HG03521 (cell line): ENCODE measurements around the gene TDRD1.

Experiments
- ATAC-seq: cut with Tn5 transposase; IDR thresholded peaks from one replicate; pipeline ENCODE4 v1.9.1; 2021; ENCODE audit warnings: mild to moderate bottlenecking, moderate library complexity; ENCODE audit not compliant: unreplicated experiment

Gene TDRD1

DNA sequence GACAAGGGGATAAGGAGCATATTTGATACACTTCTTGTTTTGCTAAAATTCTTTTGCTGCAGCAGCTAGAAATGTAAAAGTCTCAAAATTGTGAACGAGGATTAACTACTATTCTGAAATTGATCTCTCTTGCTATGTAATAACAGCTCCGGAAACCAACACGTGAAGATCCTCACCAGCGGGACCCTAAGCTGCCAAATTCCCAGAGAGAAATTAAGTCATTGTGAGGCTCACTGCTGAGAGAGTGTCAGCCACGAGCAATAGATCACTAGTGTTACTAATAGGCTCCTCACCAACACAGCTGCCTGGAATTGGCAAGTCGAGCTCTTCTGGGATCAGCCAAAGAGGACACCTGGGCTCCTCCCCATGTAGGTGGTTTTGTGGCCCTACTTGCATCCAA lies 54.3 kb downstream of the TDRD1 start:
- no peak for ATAC-seq

- no peak for ATAC-seq
Measured at GRCh38 chr10:114234132-114234531, 55.0 kb downstream of the TDRD1 start.

DNA sequence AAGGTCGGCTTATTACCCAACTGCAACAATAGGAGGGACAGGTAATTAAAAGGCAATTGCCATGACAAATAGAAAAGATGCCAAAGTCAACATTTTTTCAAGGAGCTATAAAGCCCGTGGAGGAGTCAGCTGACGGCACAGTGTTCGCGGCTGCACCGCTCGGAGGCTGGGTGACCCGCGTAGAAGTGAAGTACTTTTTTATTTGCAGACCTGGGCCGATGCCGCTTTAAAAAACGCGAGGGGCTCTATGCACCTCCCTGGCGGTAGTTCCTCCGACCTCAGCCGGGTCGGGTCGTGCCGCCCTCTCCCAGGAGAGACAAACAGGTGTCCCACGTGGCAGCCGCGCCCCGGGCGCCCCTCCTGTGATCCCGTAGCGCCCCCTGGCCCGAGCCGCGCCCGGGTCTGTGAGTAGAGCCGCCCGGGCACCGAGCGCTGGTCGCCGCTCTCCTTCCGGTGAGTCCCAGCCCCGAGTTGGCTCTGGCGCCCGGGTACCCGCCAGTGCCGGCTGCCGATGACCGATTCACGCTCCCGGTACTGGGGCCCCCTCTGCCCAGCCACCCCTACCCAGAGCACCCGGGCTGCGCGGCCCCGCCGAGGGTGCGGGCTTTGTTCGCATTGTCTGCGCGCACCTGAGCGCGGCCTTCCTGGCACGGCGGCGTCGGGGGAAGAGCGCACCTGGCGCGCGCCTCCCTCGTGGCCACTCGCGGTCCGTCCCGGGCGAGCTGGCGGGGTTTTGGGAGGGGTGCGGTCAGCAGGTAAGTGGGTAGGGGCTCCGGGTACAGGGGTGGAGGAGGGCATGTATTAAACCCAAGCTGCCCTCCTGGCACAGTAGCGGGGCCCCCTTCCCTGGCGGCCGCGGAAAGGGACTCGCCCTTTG lies 60.2 kb downstream of the TDRD1 start, which contains the start of gene VWA2:
Gene VWA2 (plus strand): TSS at position 138 of the 877 bp plus-strand sequence. CDS start 9,460 bp downstream, outside the sequence.
- ATAC-seq, result peak; percentile 42

- no peak for ATAC-seq
Measured at GRCh38 chr10:114239994-114240345, 60.8 kb downstream of the TDRD1 start.

DNA sequence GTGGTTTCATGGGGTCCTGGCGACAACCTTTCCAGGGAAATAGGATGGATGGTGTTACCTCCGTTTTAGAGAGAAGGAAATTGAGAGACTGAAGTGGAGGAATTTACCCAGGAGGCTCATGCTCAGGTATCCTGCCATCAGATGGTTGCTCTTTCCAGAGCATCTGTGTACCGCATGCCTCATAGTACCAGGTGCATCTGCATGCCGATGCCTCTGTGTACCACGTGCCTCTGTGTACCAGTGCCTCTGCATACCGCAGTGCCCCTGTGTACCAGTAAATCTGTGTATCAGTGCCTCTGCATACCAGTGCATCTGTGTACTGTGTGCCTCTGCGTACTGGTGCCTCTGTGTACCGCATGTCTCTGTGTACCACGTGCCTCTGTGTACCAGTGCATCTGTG lies 63.1 kb downstream of the TDRD1 start:
- ATAC-seq, result no peak

GRCh38 chr10:114243661-114244060 lies 64.5 kb downstream of the TDRD1 start:
- no peak for ATAC-seq

DNA sequence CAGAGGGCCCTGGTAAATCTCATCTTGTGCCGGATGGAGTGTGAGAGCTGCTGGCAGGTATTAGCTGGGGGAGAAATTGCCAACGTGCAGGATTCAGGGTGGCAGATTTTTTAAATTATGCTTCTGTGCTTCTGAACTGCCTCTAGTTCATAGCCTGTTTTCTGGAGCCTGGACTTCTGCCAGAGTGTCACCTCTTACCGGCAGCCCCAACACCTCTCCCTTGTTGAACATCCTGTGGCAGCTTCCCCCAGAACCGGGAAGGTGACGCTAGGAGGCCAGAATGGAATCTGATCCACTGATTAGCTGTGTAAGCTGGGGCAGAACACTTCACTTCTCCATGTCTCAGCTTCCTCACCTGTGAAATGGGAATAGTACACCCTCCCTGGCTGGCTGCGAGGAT lies 65.0 kb downstream of the TDRD1 start:
- no peak for ATAC-seq

GRCh38 chr10:114245121-114245791 lies 66.1 kb downstream of the TDRD1 start:
- no peak for ATAC-seq

DNA sequence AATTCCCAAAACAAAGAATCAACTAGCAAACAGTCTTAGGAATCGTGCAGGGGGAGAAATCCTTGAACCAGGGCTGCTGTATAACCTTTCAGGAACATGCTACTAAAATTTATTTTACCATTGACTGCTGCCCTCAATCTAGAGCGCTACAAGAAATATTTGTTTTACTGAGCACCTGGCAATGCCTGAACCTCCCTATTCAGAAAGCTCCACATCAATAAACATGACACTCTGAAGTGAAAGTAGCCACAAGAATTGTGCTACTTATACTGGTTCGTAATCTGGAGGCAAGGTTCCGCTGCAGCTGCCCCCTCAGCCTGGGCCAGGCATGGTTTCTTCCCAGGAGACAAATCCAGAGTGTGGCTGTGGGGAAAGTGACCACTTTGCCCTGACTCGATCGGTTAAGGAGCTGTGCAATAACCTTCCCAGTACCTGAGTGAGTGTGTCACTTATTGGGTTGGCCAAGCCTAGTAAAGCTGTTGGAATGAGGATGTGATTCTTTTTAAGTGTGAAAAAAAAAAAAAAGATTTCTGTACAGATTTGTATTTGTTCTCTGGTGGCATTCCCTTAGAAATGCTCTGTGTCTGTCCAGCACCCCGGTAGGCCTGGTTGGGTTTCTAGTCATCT lies 67.6 kb downstream of the TDRD1 start:
- ATAC-seq, result no peak

- no peak for ATAC-seq
Measured at GRCh38 chr10:114250236-114250635, 71.1 kb downstream of the TDRD1 start.

DNA sequence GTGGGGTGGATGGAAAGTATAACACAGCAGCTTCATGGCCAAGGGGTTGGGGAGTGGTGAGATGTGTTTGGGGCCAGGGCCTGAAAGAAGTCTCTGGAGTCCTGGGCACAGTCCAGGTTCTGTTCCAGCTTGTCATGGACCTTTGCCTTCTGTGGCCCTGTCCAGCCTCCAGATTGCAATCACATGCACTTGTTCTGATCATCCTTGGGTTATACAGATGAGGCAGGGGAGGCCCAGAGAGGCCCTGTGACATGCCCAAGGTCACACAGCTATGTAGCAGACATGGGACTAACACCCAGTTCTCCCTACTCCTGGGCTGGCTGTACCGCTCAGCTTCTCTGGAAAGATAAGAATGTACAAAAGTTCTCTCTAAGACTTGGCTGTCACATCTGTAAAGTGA lies 71.6 kb downstream of the TDRD1 start:
- ATAC-seq, result no peak

DNA sequence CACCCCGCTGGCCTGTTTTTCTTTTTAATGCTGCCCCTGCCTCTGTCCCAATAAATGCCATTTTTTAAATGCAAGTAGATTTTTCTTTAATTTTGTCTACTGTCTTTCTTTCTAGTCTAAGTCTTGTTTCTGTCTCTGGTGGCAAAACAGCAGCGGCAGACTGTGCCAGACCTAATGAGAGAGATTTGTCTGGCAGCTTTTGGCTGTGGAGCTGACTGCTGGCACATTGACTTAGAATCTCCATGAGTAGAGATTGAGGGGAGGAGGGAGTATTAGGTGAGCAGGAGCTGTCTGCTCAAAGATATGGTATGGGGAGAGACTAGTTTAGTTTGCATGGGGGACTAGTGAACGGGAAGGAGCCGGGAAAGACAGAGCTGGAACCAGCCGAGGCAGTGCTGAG lies 72.9 kb downstream of the TDRD1 start:
- ATAC-seq, result no peak

DNA sequence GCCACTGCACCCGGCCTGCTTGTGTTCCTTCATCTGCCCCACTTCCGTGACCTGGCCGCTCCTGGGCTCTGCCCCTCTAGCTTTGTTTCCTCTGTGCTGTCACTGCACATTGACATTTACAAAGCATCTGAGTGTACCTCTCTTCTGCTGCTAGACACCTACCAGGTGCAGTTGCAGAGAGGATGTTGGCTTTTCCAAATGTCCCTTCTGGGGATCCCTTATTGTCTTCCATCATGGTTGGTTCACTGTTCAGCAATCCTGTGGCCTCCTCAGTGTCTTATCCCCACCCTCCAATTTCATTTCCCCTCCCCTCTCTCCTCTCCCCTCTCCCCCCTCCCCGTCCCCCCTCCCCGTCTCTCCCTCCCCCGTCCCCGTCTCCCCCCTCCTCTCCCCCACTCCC lies 73.7 kb downstream of the TDRD1 start:
- no peak for ATAC-seq

- no peak for ATAC-seq
Measured at GRCh38 chr10:114255227-114255626, 76.1 kb downstream of the TDRD1 start.

GRCh38 chr10:114256008-114256765 lies 77.0 kb downstream of the TDRD1 start:
- no peak for ATAC-seq

DNA sequence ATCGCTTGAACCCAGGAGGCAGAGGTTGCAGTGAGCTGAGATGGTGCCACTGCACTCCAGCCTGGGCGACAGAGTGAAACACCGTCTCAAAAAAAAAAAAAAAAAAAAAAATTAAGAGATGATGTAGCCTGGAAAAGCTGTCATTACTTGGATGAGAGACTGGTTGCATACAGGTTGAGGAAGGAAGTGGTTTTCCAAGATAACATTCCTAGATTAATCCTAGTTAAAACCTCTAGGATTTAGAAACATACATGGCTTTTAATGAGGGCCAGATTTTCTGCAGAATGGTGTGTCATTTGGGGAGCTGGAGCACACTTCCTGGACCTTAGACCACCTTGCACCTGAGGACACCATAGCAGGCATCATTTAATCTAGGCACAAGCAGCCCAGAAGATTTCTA lies 77.7 kb downstream of the TDRD1 start:
- no peak for ATAC-seq

DNA sequence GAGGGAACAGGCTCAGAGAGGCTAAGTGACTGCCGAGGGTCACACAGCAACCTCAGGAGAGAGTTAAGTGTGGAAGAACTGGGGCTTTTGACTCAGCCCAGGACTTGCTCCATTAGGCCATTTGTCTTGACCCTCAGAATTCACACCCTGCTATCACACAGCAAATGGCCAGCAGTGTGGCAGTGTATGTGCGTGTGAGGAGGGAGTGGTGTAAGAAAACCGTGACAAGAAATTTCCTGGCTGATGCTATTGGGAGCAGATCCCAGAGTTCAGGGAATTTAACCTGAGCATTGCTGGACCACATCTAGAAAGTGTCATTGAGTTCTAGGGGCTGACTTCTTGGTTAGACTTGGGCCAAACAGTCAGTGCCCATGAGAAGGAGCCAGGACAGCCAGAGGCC lies 78.3 kb downstream of the TDRD1 start:
- ATAC-seq, result no peak

DNA sequence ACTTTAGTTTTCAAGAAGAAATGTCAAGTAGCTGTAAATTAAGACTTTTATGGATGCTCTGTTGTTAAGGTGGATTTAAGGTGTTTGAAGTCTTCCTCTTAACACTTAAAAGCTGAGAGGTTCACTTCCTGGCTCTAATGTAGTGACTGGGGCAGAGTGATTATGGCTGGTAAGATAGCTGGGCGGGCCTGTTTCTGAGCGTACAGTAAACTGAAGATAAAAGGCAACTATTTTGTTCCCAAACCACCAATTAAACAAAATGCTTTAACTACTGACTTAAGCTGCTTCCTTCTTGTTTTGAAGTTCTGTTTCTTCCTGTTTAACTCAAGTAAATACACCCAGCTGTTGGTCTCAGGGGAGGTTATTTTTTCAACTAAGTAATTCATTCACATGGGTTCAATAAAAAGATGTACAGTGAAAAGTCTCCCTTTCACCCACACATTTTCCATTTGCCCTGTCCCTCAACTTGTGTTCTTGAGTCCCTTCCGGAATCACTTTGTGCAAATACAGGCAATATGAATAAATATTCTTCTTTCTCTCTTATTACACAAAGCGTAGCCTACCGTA lies 79.2 kb downstream of the TDRD1 start:
- no peak for ATAC-seq

DNA sequence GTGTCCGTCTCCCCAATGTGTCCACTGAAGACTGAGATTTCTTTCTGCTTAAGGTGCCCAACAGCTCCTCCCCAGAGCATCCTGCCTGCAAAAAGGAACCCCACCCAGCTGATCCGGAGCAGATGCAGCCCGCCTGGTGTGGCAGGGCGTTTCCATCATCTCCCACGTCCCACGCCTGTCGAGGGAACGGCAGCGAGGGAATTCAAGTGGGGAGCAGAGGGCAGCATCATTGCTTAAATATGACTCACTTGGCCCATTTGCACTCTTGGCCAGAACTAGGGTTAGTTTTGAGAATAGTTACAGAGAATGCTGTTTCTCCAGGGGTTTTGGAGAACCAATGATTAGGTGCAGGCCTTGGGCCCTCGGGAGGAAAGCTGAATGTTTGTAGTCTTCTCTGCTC lies 80.7 kb downstream of the TDRD1 start:
- no peak for ATAC-seq

- ATAC-seq, result no peak
Measured at GRCh38 chr10:114260366-114260765, 81.2 kb downstream of the TDRD1 start.

DNA sequence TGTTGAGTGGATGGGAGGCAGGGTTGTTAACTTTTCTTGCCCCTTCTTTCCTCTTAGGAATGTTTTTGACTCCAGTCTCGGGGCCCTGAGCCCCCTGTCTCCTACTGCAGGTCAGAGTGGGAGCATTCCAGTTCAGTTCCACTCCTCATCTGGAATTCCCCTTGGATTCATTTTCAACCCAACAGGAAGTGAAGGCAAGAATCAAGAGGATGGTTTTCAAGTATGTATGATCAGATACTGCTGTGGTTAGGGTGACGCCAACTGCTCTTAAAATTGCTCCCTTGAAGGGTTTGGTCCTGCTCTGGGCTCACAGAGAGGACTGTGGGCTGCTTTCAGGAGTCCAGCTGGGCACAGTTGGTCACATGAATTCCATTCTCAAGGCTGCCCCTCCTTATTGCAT lies 81.9 kb downstream of the TDRD1 start:
- ATAC-seq, result no peak
